Fibroblast of villous mesenchyme (primary cell): ENCODE measurements around the gene SLC22A2. TPM values are rescaled to one million over a fixed set of nuclear protein-coding genes. Genes with fewer than 3 reads are reported as not detected.

ENCODE experiments used
- DNase-seq: peaks from one replicate; pipeline ENCODE4 v3.0.0-alpha.2; 2010; ENCODE audit warnings: low read depth
- H3K4me3 ChIP-seq: 2 replicates; pipeline ENCODE4 v1.5.1; 2011; ENCODE audit warnings: low read depth, mild to moderate bottlenecking, low read length
- CTCF ChIP-seq: IDR thresholded peaks from 2 replicates; pipeline ENCODE4 v1.5.1; 2012; ENCODE audit warnings: low read depth, mild to moderate bottlenecking, low read length; ENCODE audit not compliant: insufficient read depth
- total RNA-seq: library from RNA; depleted of rRNA; stranded (reverse); fragments of >200 nt; gene quantifications from 2 replicates; pipeline ENCODE4 v1.2.3, GENCODE V29; 2012

SLC22A2 gene
- total RNA-seq, 1 donor, result under 0.01 TPM

- DNase-seq, result no peak
- no peak for TF ChIP-seq CTCF
- H3K4me3 ChIP-seq, result no peak overlapping the region
Measured at GRCh38 chr6:160265869-160266476, 7.4 kb upstream of the SLC22A2 start.

GRCh38 chr6:160264061-160264612, 5.5 kb upstream of the SLC22A2 start:
- TF ChIP-seq CTCF, result no peak
- no peak for DNase-seq
- H3K4me3 ChIP-seq, result no peak overlapping the region

GRCh38 chr6:160263196-160263939, 4.7 kb upstream of the SLC22A2 start:
- peak; percentile 33 for DNase-seq
- TF ChIP-seq CTCF, result no peak
- no peak overlapping the region for H3K4me3 ChIP-seq

- no peak overlapping the region for H3K4me3 ChIP-seq
- peak; percentile 49 for TF ChIP-seq CTCF
- DNase-seq, result peak; percentile 59
Measured at GRCh38 chr6:160261991-160262680, 3.5 kb upstream of the SLC22A2 start.

GRCh38 chr6:160260803-160261450, 2.3 kb upstream of the SLC22A2 start:
- DNase-seq, result peak; percentile 37
- H3K4me3 ChIP-seq, result no peak overlapping the region
- no peak for TF ChIP-seq CTCF

GRCh38 chr6:160260367-160260766, 1.7 kb upstream of the SLC22A2 start:
- no peak overlapping the region for H3K4me3 ChIP-seq
- no peak for TF ChIP-seq CTCF
- no peak for DNase-seq
